ENCODE data around the gene MTUS2.
"Not testable (repeated sequence)": the region's sequence is repeated elsewhere in the genome, so short reads cannot be mapped to it uniquely, and the experiment has no call there.

MTUS2 gene

GRCh38 chr13:28958018-28958417 lies 137.9 kb downstream of the MTUS2 start:
- no peak for DNase-seq (ENCODE audit: low read depth, low spot score)

DNA sequence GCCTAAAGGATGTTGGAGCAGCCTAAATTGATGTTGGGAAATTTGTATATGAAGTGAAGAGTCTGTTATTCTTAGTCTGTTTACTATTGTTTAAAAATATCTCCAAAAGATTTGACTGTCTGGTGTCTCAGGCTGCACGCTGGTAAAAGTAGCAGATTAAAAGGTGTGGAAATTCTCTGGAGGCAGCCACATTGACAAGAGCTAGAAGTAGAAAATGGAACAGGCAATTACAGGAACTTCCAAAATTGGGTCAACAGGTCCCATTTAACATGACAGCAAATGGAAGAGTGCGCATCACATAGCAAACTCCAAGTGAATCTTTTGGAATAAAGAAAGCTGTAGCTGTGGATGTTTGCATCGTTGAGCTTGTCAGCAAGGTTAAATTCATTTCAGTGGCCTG lies 138.3 kb downstream of the MTUS2 start:
- no peak for DNase-seq (ENCODE audit: low read depth, low spot score)

DNA sequence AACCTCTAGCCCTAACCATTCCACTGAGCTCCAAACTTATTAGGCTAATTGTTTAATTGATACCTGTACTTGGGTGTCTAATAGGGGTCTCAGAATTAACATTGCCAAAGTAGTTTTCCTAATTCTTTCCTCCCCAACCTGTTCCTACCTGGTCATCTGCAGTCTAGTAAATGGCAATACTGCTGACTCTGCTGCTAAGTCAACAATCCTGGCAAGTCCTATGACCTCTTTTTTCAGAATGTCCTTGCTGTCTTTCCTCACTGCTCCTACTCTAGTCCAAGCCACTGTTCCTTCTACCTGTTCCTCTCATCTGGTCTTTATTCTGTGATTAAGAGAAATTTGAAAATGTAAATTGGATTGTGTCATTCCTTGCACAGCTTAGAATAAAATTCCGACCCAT lies 143.9 kb downstream of the MTUS2 start:
- no peak for DNase-seq (ENCODE audit: low read depth, low spot score)

DNA sequence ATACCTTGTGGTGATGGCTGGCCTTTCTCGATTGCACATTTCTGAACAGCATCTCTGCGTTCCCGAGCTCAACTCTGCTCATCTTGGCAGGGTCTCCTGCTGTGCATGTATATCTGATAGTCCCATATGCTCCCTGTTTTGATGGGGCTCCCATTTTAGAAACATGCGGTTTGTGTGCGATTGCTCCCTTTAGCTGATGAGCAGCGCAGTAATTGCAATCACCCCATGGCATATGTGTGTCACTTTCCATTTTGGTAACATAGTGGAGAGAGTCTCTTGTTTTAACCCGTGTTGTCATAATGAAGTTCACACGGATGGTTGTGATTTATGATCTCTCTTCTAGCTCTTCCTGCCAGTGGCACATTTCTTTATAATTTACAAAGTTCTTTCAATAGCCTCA lies 144.7 kb downstream of the MTUS2 start:
- no peak for DNase-seq (ENCODE audit: low read depth, low spot score)

DNA sequence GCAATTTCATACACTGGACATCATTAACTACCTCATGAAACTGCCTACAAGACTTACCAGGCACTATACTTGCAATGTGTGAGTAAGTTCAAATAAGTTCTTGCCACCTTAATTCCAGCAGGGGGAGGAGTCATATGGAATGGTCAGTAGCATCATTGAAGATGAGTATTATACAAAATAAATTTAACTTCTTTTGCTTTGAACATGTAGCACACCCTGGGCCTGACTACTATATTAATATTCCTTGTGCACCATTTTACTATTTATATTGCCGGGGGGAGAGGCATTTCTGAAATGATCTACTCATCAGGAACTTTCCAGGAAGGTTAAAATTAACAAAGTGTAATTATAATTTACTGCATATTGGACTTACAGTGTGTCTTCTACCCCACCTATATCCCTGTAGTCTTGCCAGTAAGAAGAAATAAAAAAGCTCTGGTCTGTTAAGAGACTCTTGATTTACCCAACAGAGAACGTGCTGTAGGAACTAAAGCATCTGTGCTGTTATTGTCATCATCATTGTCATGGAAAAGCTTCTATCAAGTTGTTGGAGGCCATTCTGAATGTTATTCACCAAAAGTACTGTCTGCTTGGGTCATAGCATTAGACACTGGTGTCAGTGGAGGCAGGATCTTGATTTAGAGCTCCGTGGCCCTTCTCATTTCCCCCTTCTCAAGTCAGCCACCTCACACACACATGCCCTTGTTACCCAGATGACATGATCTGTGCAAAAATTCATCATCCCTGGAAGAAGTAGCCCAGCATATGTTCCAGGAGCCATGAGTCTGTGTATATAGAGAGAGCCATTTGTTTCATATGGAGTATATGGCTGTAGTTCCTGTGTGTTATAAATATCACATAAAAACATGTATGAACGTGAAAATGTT lies 147.1 kb downstream of the MTUS2 start:
- DNase-seq (ENCODE audit: low read depth, low spot score): no peak

DNA sequence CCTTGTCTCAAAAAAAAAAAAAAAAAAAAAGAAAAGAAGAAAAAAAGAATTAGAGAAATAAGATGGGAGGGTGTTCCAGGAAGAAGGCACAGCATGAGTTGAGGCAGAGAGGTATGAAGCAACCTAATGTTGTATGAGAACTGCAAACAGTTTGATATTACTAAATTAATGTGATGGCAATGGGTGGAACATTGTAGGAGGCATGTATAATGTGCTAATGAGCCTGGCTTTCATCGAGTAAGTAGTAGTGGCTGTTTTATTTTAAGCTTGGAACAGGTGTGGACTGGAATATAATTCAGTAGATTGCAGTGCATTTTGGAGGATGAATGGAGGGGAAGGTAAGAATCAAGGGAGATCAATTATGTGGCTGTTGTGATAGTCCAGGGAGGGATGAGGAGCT lies 156.1 kb downstream of the MTUS2 start:
- DNase-seq (ENCODE audit: low read depth, low spot score): no peak

- DNase-seq (ENCODE audit: low read depth, low spot score): no peak
Measured at GRCh38 chr13:28976636-28977035, 156.5 kb downstream of the MTUS2 start.

- no peak for DNase-seq (ENCODE audit: low read depth, low spot score)
Measured at GRCh38 chr13:28978574-28978973, 158.4 kb downstream of the MTUS2 start.

DNA sequence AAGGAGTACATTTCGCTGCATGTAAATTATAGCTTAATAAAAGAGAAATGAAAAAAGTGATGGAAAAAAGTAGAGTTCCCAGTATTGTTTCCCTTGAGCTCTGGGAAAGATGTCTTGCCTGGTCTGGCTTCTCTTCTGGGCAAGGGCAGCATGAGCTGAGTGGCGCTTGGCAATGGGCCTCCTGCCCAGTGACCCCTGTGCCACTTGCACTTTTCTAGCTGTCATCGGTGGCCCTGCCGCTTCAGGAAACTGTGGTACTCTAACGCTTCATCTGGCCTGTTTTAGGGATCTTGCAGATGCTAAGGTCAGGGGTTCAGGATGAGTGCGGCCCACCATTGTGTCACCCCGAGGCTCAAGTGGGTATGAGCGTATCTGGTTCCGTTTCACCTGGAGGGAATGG lies 161.4 kb downstream of the MTUS2 start:
- no peak for DNase-seq (ENCODE audit: low read depth, low spot score)

- no peak for DNase-seq (ENCODE audit: low read depth, low spot score)
Measured at GRCh38 chr13:28983641-28984040, 163.5 kb downstream of the MTUS2 start.

DNA sequence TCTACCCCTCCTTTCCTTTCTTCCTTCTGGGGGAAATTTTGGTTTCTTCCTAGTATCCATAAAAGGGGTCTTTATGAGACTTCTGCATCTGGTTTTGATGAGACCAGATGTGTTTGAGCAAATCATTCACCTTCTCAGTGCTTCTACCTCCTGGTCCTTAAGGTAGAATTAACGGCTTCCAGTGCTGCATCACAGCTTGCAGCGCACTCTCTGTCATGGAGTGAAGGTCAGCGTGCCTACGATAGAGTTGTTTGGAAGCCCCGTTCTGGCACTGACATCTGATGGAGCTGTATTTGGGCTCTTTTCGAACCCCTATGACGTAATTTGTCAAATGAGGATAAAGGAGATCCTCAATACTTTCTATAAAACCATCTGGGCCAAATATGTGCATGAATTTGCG lies 164.2 kb downstream of the MTUS2 start:
- DNase-seq (ENCODE audit: low read depth, low spot score): no peak

DNA sequence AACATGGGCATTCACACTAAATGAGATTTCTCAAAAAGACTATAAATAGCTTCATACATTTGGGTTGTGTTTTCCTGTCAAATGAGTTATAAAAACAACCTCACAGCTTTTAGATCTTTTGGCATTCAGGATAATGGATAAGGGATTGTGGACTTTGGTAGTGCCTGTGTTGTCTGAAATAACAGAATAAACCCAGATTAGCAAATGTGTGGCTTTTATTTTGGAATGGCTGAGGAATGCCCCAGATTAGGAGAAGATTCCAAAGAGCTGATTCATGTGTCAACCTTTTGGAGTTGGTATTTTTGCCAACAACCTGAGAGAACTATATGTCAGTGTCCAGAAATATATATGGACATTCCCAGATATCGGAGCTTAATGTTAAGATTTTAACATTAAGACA lies 164.7 kb downstream of the MTUS2 start:
- no peak for DNase-seq (ENCODE audit: low read depth, low spot score)

- DNase-seq (ENCODE audit: low read depth, low spot score): not testable (repeated sequence)
Measured at GRCh38 chr13:28990378-28990777, 170.2 kb downstream of the MTUS2 start.

DNA sequence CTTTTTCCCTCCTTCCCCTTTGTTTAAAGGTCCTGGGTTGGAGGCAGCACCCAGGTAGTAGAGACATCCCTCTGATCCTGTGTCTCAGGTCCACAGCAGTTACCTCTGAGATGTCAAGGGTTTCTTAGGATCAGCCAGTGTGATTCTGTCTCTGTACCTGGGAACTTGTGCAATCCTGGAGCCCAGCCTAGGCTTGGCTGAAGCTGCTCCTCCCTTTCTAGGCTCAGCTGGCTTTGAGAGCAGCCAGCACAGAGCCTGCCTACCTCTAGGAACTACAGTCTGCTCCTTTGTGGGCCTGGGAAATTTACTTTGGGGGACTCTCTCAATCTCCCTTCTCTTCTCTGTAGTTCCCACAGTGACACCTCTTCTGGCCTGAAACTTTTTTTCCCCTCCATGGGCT lies 171.6 kb downstream of the MTUS2 start:
- DNase-seq (ENCODE audit: low read depth, low spot score): no peak

GRCh38 chr13:29000826-29001225 lies 180.7 kb downstream of the MTUS2 start:
- no peak for DNase-seq (ENCODE audit: low read depth, low spot score)

- no peak for DNase-seq (ENCODE audit: low read depth, low spot score)
Measured at GRCh38 chr13:29005035-29005762, 185.1 kb downstream of the MTUS2 start.

- no peak for DNase-seq (ENCODE audit: low read depth, low spot score)
Measured at GRCh38 chr13:29005763-29006120, 185.6 kb downstream of the MTUS2 start.

GRCh38 chr13:29006359-29006850 lies 186.3 kb downstream of the MTUS2 start:
- DNase-seq (ENCODE audit: low read depth, low spot score): no peak

DNA sequence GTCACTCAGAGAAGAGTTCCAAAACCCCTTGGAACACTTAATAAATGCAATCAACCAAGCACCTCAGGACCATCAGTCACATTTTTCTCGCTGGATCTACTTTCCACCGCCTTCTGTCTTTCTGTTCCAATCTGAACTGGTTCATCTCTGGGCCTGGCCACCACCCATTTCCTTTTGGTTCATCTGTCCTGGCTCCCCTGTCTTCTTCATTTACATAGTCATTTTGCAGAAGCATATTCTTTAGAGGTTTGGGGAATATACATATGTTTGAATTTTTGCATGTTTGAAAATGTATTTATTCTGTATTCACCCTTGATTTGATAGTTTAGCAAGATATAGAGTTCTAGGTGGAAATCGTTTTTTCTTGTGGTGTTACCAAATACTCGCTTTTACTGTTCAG lies 188.2 kb downstream of the MTUS2 start:
- no peak for DNase-seq (ENCODE audit: low read depth, low spot score)

- DNase-seq (ENCODE audit: low read depth, low spot score): no peak
Measured at GRCh38 chr13:29020314-29020713, 200.2 kb downstream of the MTUS2 start.

GRCh38 chr13:29021311-29021710 lies 201.2 kb downstream of the MTUS2 start:
- DNase-seq (ENCODE audit: low read depth, low spot score): no peak

GRCh38 chr13:29021717-29022116 lies 201.6 kb downstream of the MTUS2 start:
- DNase-seq (ENCODE audit: low read depth, low spot score): no peak

DNA sequence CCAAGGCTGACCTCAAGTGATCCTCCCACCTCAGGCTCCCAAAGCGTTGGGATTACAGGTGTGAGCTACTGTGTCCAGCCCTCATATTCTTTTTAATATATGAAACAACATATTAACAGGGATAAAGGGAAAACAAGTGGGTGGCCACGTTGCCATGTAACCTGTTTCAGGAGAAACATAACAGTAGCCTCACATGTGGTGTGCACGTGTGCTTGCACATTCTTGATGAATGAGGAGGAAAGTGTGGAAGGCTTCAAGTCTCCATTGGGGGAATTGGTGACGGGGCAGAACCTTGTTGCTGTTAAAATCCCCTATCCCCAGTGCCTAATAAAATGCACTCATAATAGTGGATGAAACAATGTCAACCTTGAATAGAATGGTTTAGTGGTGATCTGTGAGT lies 202.3 kb downstream of the MTUS2 start:
- no peak for DNase-seq (ENCODE audit: low read depth, low spot score)
